Activated gamma-delta T cell (primary cell): ENCODE measurements around the gene ATXN2L.
A peak's percentile ranks its signal among the peaks of the same experiment; 100 is the strongest.
"Not testable (repeated sequence)": the region's sequence is repeated elsewhere in the genome, so short reads cannot be mapped to it uniquely, and the experiment has no call there.

Experiments
- DNase-seq: peaks from one replicate; lab custom pipeline; 2025; lab: John Stamatoyannopoulos, UW
- total RNA-seq, 2 donors: gene quantifications; one replicate each; lab custom pipeline; 2026; lab: John Stamatoyannopoulos, UW

The ATXN2L gene, protein sequence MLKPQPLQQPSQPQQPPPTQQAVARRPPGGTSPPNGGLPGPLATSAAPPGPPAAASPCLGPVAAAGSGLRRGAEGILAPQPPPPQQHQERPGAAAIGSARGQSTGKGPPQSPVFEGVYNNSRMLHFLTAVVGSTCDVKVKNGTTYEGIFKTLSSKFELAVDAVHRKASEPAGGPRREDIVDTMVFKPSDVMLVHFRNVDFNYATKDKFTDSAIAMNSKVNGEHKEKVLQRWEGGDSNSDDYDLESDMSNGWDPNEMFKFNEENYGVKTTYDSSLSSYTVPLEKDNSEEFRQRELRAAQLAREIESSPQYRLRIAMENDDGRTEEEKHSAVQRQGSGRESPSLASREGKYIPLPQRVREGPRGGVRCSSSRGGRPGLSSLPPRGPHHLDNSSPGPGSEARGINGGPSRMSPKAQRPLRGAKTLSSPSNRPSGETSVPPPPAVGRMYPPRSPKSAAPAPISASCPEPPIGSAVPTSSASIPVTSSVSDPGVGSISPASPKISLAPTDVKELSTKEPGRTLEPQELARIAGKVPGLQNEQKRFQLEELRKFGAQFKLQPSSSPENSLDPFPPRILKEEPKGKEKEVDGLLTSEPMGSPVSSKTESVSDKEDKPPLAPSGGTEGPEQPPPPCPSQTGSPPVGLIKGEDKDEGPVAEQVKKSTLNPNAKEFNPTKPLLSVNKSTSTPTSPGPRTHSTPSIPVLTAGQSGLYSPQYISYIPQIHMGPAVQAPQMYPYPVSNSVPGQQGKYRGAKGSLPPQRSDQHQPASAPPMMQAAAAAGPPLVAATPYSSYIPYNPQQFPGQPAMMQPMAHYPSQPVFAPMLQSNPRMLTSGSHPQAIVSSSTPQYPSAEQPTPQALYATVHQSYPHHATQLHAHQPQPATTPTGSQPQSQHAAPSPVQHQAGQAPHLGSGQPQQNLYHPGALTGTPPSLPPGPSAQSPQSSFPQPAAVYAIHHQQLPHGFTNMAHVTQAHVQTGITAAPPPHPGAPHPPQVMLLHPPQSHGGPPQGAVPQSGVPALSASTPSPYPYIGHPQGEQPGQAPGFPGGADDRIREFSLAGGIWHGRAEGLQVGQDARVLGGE
- 109 to 115 reads per million in 2 donors for total RNA-seq

DNA sequence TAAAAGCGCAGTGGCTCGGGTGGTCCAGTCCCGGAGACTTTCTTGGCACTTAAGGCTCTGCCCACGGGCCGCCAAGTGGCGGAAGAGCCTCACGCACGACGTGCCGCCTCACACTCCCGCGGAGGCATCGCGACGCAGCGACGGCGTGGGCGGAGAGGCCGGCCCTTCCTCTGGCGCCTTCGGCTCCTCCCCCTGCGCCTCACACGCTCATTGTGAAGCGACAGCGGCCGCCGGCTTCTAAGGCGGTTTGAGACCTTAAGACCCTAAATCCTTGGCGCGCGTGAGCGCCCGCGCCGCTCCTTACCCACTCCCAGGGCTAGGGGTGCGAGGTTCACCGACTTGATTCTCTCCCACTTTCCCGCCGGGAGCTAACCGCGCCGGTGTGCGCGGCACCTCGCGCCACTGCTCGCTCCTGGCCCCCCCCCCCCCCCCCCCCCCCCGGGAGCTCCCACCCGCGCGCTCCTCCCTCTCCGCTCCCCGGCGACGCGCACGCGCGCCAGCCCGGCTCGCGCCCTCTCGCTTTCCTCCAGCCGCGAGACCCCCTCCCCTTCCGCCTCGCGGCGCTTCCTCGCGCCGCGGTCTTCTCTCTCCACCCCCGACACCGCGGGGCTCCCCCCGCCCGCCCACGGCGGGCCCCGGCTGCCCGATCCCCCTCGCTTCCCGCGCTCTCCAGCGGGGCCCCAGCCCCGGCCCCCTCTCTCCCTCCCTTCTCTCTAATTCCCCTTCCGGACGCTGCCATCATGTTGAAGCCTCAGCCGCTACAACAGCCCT, at the start of gene ATXN2L:
TSS of gene ATXN2L (plus strand) at position 480 of the 771 bp plus-strand sequence. CDS start at position 741, 261 bp downstream.
- peak; percentile 87 for DNase-seq

GRCh38 chr16:28781697-28782096, 41.1 kb upstream of the ATXN2L start:
- DNase-seq: not testable (repeated sequence)

GRCh38 chr16:28782357-28782756, 40.4 kb upstream of the ATXN2L start:
- DNase-seq: not testable (repeated sequence)

DNA sequence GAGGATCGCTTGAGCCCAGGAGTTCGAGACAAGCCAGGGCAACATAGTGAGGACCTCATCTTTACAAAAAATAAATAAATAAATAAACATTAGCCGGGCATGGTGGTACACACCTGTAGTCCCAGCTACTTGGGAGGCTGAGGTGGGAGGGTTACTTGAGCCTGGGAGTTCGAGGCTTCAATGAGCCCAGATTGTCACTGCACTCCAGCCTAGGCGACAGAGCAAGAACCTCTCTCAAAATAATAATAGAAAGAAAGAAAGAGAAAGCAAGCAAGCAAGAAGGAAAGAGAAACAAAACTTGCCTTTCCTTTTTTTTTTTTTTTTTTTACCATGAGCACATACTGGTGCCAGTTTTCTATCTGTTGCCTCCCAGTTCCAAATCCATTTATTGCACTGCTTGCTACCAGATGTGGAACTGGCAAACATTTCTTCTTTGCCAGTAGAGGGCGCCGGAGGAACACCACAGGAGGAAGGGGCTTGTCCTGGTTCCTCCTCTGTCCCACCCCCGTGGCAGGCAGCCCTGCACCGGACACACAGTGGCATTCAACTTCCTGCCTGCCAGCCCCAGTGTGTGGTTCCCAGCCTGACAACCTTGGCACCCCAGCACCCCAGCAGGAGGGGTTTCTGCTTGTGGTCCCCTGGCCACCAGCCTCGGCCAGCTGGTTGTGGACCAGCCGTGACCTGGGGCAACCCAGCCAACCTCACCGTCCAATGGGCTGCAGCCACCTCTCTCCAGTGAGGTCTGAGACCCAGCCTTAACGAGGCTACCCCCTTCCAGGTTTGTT, 20.4 kb upstream of the ATXN2L start:
- not testable (repeated sequence) for DNase-seq

GRCh38 chr16:28807445-28808120, 15.2 kb upstream of the ATXN2L start:
- DNase-seq: not testable (repeated sequence)

DNA sequence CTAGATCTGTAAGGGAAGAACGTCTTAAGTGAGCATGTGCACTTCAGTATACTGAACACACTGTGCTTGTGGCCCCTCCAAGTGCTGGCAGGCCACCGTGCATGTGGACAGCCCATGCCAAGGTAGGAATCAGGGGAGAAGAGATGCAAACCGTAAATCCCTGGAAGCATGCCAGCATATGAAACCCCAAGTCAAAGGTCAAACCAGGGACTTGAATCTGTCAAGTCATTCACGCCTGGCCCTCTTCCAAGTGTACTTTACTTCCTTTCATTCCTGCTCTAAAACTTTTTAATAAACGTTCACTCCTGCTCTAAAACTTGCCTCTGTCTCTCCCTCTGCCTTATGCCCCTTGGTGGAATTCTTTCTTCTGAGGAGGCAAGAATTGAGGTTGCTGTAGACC, 2.8 kb upstream of the ATXN2L start:
- DNase-seq: no peak

- DNase-seq: not testable (repeated sequence)
These were observed 2.3 kb upstream of the ATXN2L start for GRCh38 chr16:28820546-28820945.

DNA sequence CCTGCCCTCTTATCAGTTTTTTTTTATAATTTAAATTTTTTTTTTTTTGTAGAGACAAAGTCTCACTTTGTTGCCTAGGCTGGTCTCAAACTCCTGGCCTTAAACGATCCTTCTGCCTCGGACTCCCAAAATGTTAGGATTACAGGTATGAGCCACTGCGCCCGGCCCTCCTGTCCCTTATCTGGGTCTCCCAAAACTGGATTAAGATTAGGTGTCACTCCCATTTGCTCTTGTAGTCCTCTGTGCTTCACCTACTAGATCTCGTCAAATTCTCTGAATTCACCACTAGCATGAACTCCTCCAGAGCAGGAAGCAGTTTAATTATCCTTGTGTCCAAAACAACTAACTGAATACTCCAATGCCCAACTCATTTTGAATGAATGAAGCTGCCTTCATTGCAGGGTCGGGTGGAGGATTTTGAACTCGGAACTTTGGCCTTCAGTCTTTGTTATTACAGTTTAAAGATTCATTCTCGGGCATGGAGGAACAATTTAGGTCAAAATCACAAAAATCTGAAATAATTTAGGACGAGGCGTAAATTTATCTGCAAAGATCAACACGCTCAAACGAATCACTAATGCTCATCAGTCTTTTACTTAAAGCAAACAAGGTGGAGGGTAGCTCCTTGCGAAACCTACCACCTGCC, 802 bp upstream of the ATXN2L start:
- no peak for DNase-seq

DNA sequence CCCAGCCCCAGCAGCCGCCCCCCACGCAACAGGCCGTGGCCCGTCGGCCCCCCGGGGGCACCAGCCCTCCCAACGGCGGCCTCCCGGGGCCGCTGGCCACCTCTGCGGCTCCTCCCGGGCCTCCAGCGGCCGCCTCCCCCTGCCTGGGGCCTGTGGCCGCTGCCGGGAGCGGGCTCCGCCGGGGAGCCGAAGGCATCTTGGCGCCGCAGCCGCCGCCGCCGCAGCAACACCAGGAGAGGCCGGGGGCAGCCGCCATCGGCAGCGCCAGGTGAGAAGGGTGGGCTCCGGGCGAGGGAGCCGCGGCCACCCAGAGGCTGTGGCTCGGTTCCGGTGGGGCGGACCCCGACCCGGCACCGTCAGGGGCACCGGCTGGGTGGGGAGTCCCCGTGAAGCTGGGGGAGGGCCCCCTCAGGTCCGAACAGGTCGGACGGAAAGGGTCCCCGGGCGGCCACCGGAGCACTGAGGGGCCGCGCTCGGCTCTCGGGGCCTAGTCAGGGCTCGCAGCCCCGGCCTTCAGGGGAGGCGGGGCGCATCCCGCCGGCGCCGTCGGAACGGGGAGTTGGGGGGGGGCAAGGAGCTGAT, 583 bp downstream of the ATXN2L start:
- peak; percentile 59 for DNase-seq

DNA sequence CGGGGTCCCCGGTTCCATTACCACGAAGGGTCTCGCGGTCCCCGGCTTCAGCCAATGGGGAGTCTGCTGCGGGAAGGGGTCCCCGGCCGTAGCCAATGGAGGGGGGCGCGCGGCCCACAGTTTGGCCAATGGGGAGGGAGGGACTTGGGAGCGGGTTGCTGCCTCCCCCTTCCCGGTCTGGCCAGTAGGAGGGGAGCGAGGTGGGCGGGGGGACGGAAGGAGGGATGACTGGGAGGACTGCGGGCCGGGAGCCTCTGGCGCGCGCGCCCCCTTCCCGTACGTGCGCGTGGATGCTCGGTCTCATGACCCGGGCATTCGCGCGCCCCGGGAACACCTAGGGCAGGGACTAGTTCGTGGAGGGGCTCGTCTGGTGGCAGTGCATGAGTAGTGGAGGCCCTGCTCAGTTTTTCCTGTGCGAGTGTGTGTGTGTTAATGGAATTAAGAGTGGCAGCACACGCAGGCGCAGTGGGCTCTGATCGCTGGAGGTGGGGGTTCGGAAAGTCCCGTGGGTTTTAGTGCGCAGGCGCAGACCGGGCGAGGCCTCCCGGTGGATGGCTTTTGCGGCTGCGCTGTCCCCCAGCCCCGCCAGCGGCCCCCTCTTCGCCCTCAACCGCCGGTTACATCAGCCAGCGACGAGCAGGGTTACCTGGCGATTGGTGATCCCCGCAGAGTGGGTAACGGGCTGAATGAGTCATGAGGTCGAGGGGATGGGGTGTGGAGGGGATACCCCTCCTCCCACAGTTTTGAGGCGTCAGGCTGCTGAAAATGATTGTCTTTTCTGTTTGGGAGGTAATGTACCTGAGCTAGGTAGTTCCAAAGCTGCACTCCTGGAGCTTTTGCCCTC, 1.3 kb downstream of the ATXN2L start:
- peak; percentile 90 for DNase-seq

GRCh38 chr16:28824717-28824973, 1.8 kb downstream of the ATXN2L start:
- no peak for DNase-seq

- no peak for DNase-seq
These were observed 3.3 kb downstream of the ATXN2L start for GRCh38 chr16:28826141-28826540.

GRCh38 chr16:28829747-28830146, 6.9 kb downstream of the ATXN2L start:
- DNase-seq: no peak

- DNase-seq: no peak
These were observed 7.7 kb downstream of the ATXN2L start for GRCh38 chr16:28830531-28830930.

DNA sequence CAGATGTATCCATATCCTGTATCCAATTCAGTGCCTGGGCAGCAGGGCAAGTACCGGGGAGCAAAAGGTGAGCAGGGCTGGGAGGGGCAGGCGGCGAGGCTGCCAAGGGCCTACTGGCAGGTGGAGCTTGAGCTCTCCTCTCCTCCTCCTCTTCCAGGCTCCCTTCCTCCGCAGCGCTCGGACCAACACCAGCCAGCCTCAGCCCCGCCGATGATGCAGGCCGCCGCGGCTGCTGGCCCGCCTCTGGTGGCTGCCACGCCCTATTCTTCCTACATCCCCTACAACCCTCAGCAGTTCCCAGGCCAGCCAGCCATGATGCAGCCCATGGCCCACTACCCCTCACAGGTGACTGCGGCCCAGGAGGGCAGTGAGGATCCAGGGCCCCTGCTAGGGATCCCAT, 11.6 kb downstream of the ATXN2L start:
- DNase-seq: no peak

DNA sequence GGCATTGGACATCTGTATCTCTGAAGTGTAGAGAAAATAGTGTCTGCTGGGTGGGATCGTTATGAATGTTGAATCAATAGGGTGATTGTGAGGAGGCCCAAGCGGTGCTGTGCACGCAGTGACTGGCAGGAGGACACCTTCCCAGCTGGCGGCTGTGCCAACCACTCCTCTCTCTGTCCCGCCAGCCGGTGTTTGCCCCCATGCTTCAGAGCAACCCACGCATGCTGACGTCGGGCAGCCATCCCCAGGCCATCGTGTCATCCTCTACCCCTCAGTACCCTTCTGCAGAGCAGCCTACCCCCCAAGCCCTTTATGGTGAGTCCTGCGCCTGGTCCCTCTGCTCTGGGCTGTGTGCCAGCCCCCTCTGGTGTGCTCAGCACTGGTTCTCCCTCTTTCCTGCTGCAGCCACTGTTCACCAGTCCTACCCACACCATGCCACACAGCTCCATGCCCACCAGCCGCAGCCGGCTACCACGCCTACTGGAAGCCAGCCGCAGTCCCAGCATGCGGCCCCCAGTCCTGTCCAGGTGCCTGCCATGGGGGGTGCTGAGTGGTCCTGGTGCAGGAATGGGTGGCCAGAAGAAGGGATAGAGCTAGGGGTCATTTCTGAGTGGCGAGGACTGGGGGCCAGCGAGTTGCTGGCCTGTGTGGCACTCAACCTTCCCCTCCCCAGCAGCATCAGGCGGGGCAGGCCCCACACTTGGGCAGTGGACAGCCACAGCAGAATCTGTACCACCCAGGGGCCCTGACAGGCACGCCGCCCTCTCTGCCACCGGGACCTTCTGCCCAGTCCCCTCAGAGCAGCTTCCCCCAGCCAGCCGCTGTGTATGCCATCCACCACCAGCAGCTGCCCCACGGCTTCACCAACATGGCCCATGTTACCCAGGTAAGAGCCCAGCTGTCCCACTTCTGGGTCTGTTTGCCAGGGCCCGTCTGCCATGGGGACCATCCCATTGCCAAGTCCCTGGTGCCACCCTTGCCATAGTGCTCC, 12.4 kb downstream of the ATXN2L start:
- DNase-seq: no peak
